ENCODE measurements around the gene PRKCH. TPM values are rescaled to one million over a fixed set of nuclear protein-coding genes. Genes with fewer than 3 reads are reported as not detected.
A peak's percentile ranks its signal among the peaks of the same experiment; 100 is the strongest.

Gene PRKCH
- total and polyA plus RNA-seq, 9 of the 15 experiments (the other 6 are each of a cell fraction or from before 2014, with no cell fraction given): 0.61 to 4.4 (median 4.0) TPM

DNA sequence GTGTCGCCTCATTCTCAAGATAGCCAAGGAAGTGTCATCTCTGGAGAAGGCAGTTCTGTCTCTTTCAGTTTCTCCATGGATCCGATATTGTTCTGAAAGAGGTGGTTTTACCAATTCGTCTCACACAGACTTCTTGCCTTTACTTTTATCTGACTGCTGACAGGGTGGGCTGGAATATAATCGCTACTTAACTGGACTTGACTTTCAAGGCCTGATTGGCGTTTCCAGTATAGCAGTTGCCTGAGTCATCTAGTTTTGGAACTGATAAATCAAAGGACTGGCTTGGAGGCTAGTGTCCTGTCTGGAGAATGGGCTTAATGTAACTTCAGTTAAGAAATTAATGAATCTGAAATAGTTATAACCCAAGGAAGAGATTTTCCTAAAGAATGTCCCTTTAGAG lies 21.6 kb downstream of the PRKCH start (continued):
- TF ChIP-seq ETV1 (tag; conservative IDR thresholded peaks at IDR 0.05; ENCODE audit: low read depth): no peak
- TF ChIP-seq SNRNP70 (optimal IDR thresholded peaks at IDR 0.05; ENCODE audit: low read depth, low read length): no peak
- no peak for TF ChIP-seq BDP1 (IDR thresholded peaks at IDR 0.05; ENCODE audit: insufficient read depth, insufficient read length)
- TF ChIP-seq MEIS2 (IDR thresholded peaks at IDR 0.05; ENCODE audit: partially characterized antibody): peak; percentile 63
- no peak for TF ChIP-seq ZNF717 (CRISPR knock-in tag; IDR thresholded peaks at IDR 0.05)
- no peak for TF ChIP-seq ZNF253 (CRISPR knock-in tag; conservative IDR thresholded peaks at IDR 0.05)
- TF ChIP-seq, protein P1, sequence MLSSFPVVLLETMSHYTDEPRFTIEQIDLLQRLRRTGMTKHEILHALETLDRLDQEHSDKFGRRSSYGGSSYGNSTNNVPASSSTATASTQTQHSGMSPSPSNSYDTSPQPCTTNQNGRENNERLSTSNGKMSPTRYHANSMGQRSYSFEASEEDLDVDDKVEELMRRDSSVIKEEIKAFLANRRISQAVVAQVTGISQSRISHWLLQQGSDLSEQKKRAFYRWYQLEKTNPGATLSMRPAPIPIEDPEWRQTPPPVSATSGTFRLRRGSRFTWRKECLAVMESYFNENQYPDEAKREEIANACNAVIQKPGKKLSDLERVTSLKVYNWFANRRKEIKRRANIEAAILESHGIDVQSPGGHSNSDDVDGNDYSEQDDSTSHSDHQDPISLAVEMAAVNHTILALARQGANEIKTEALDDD (IDR thresholded peaks at IDR 0.05): peak; percentile 74
- no peak for TF ChIP-seq TEAD1 (CRISPR knock-in tag; IDR thresholded peaks at IDR 0.05)
- peak in 1 of 2 experiments; percentile 60; a peak in 2 of 4 replicates for TF ChIP-seq RCOR1 (IDR thresholded peaks at IDR 0.05; ENCODE audit: borderline replicate concordance in 1 of 2, low read depth in 2 of 2, low read length in 2 of 2)
- no peak for TF ChIP-seq NFIX (CRISPR knock-in tag; IDR thresholded peaks at IDR 0.05; ENCODE audit: low read depth)
- TF ChIP-seq, protein P2, sequence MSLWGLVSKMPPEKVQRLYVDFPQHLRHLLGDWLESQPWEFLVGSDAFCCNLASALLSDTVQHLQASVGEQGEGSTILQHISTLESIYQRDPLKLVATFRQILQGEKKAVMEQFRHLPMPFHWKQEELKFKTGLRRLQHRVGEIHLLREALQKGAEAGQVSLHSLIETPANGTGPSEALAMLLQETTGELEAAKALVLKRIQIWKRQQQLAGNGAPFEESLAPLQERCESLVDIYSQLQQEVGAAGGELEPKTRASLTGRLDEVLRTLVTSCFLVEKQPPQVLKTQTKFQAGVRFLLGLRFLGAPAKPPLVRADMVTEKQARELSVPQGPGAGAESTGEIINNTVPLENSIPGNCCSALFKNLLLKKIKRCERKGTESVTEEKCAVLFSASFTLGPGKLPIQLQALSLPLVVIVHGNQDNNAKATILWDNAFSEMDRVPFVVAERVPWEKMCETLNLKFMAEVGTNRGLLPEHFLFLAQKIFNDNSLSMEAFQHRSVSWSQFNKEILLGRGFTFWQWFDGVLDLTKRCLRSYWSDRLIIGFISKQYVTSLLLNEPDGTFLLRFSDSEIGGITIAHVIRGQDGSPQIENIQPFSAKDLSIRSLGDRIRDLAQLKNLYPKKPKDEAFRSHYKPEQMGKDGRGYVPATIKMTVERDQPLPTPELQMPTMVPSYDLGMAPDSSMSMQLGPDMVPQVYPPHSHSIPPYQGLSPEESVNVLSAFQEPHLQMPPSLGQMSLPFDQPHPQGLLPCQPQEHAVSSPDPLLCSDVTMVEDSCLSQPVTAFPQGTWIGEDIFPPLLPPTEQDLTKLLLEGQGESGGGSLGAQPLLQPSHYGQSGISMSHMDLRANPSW (CRISPR knock-in tag; IDR thresholded peaks at IDR 0.05): no peak
- TF ChIP-seq, protein P3, sequence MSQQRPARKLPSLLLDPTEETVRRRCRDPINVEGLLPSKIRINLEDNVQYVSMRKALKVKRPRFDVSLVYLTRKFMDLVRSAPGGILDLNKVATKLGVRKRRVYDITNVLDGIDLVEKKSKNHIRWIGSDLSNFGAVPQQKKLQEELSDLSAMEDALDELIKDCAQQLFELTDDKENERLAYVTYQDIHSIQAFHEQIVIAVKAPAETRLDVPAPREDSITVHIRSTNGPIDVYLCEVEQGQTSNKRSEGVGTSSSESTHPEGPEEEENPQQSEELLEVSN (IDR thresholded peaks at IDR 0.05; ENCODE audit: borderline replicate concordance in 1 of 2, extremely low read depth in 1 of 2, insufficient read depth in 1 of 2, insufficient read length in 1 of 2, low read depth in 1 of 2, low read length in 1 of 2, poor library complexity in 1 of 2, severe bottlenecking in 1 of 2): no peak
- peak; percentile 61; the same call in 1 of the 2 replicates for TF ChIP-seq SMARCA4 (IDR thresholded peaks at IDR 0.05)
- TF ChIP-seq ARHGAP35 (IDR thresholded peaks at IDR 0.05; ENCODE audit: partially characterized antibody): no peak
- peak; percentile 7; the same call in 1 of the 2 replicates for TF ChIP-seq KLF16 (IDR thresholded peaks at IDR 0.05)
- no peak for TF ChIP-seq ETS2 (tag; IDR thresholded peaks at IDR 0.05; ENCODE audit: borderline replicate concordance, poor library complexity, severe bottlenecking)
- TF ChIP-seq TCFL5 (CRISPR knock-in tag; conservative IDR thresholded peaks at IDR 0.05): no peak
- TF ChIP-seq ZNF57 (CRISPR knock-in tag; IDR thresholded peaks at IDR 0.05): no peak
- TF ChIP-seq, protein P4, sequence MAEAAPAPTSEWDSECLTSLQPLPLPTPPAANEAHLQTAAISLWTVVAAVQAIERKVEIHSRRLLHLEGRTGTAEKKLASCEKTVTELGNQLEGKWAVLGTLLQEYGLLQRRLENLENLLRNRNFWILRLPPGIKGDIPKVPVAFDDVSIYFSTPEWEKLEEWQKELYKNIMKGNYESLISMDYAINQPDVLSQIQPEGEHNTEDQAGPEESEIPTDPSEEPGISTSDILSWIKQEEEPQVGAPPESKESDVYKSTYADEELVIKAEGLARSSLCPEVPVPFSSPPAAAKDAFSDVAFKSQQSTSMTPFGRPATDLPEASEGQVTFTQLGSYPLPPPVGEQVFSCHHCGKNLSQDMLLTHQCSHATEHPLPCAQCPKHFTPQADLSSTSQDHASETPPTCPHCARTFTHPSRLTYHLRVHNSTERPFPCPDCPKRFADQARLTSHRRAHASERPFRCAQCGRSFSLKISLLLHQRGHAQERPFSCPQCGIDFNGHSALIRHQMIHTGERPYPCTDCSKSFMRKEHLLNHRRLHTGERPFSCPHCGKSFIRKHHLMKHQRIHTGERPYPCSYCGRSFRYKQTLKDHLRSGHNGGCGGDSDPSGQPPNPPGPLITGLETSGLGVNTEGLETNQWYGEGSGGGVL (CRISPR knock-in tag; IDR thresholded peaks at IDR 0.05): no peak
- TF ChIP-seq, protein P5, sequence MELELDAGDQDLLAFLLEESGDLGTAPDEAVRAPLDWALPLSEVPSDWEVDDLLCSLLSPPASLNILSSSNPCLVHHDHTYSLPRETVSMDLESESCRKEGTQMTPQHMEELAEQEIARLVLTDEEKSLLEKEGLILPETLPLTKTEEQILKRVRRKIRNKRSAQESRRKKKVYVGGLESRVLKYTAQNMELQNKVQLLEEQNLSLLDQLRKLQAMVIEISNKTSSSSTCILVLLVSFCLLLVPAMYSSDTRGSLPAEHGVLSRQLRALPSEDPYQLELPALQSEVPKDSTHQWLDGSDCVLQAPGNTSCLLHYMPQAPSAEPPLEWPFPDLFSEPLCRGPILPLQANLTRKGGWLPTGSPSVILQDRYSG (tag; conservative IDR thresholded peaks at IDR 0.05; ENCODE audit: low read depth): no peak
